Mammary epithelial cell (primary cell): ENCODE results near the gene OR2H1.

Experiments used
- EZH2 ChIP-seq: IDR thresholded peaks from 2 replicates; pipeline ENCODE4 v1.6.1; 2012; ENCODE audit warnings: low read length, inconsistent platforms, borderline replicate concordance
- TF ChIP-seq, protein P1 (sequence below), 2 donors: IDR thresholded peaks in 1 of 2; conservative IDR thresholded peaks in 1 of 2; 2 replicates each; pipeline ENCODE4 v1.5.1; 2011 to 2012; ENCODE audit warnings: inconsistent platforms in 2 of 2, low read length in 2 of 2, mild to moderate bottlenecking in 2 of 2, control low read depth in 1 of 2, low read depth in 1 of 2; ENCODE audit not compliant: insufficient read depth in 1 of 2; ENCODE audit errors: extremely low read depth in 1 of 2

DNA sequence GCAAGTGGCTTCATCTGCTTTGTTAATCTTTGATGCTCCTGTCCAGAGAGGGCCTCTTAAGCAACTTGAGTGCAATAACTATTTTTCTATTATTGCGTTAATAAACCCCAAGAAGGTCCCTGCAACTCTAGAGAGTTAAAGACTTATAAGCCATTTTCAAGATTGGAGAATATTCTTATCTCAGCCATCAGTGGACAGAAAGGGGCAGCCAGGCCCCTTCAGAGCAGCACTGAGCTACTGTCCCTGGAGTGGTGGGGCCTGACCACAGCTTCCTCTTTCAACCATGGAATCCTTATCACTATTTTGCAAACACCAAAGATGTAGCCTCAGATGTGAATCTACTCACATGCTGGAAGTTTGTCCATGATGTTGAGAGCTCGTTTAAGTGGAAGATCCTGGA lies 33.6 kb downstream of the OR2H1 start:
- TF ChIP-seq, protein P1, sequence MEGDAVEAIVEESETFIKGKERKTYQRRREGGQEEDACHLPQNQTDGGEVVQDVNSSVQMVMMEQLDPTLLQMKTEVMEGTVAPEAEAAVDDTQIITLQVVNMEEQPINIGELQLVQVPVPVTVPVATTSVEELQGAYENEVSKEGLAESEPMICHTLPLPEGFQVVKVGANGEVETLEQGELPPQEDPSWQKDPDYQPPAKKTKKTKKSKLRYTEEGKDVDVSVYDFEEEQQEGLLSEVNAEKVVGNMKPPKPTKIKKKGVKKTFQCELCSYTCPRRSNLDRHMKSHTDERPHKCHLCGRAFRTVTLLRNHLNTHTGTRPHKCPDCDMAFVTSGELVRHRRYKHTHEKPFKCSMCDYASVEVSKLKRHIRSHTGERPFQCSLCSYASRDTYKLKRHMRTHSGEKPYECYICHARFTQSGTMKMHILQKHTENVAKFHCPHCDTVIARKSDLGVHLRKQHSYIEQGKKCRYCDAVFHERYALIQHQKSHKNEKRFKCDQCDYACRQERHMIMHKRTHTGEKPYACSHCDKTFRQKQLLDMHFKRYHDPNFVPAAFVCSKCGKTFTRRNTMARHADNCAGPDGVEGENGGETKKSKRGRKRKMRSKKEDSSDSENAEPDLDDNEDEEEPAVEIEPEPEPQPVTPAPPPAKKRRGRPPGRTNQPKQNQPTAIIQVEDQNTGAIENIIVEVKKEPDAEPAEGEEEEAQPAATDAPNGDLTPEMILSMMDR (conservative IDR thresholded peaks at IDR 0.05 in 1 of 2, IDR thresholded peaks at IDR 0.05 in 1 of 2; ENCODE audit: extremely low read depth in 1 of 2, insufficient read depth in 1 of 2, low read depth in 1 of 2, low read length in 2 of 2) = no peak
- TF ChIP-seq EZH2 = no peak
